GM18517 (cell line): ENCODE measurements around the gene TBC1D5.
"Not testable (repeated sequence)": the region's sequence is repeated elsewhere in the genome, so short reads cannot be mapped to it uniquely, and the experiment has no call there.

Source experiments
- ATAC-seq: cut with Tn5 transposase; IDR thresholded peaks from one replicate; pipeline ENCODE4 v1.9.1; 2021; ENCODE audit warnings: mild to moderate bottlenecking, moderate library complexity; ENCODE audit not compliant: unreplicated experiment

The TBC1D5 gene

DNA sequence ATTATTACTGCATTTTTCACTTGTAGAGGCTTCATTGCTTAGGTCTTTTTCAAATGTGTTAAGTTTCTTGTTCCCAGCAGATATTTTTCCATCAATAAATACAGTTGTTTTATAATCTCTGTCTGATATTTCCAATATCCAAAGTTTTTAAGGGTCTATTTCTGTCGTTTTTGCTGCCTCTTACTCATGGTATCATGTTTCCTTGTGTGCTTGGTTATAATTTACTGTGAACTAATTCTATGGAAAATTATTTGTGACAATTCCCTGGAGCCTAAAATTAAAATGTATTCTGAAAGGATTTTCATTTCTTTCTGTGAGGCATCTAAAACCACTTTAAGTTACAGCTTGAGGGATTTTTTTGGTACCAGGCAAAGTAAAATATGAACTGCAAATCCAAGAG is 17.5 kb downstream of the TBC1D5 start:
- no peak for ATAC-seq

DNA sequence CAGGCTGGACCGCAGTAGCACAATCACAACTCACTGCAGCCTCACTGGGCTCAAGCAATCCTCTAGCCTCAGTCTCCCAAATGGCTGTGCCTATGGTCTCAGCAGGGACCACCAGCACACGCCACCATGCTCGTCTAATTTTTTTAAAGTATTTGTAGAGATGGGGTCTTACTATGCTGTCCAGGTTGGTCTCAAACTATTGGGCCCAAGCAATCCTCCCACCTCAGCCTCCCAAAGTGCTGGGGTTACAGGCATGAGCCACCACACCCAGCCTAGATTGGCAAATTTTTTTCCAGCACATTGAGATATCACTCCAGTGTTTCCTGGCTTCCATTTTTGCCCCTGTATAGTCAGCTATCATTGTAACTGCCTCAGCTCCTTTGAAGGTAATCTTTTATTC is 18.3 kb downstream of the TBC1D5 start:
- no peak for ATAC-seq

DNA sequence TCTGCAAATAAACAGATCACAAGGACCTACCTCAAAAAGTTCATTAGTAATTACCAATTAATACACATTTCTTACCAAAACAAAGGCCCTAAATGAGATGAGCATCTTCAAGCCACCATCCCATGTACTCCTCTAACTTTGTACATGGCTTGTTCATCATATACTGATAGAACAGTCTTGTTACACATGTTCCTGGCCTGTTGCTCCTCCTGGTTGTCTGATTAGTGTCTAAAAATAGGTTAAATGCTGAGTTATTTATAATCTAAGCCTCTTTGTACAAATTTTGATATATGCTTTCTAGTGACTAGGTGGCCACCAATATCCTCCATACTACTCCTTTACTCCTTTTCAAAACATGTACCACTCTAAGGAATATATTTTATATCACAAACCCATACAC is 25.0 kb downstream of the TBC1D5 start:
- ATAC-seq = no peak

DNA sequence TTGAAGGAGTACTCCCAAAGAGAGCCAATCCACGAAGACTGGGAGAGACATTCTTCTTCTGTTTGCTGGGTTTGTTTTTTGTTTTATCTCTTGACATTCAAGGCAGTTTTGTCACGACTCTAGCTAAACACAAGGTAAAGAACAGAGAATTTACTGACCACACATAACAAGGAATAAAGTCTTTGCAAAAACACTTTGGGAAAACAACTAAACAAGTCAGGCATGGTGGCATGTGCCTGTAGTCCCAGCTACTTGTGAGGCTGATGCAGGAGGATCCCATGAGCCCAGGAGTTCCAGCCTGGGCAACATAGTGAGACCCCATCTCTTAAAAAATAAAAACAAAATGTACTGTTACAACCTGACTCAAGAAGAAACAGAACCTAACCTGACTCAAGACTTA is 28.0 kb downstream of the TBC1D5 start:
- ATAC-seq = no peak

DNA sequence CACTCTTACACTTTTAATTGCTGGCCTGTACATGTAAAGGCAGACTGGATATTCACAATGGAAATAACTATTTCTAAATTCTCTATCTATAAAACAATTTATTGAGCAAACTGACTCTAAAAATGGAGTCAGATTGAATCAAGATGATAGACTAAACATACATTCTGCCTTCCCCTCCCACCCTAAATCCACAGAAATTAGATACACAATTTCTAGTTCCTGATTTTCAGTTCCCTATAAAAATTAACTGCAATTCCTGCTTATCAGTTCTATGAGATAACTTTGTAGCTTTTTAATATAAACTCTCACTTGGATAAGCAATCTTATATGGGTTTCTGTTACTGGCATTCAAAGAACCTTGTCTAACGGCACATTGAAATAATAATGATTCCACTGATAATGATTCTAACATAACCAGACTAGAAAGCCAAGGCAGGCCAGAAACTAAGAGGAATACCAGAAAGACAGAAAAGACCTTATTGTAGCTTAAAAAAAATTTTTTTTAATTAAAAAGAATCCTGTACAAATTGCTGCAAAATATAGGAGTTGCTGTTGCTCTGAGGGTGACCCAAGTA is 33.1 kb downstream of the TBC1D5 start:
- ATAC-seq = no peak

DNA sequence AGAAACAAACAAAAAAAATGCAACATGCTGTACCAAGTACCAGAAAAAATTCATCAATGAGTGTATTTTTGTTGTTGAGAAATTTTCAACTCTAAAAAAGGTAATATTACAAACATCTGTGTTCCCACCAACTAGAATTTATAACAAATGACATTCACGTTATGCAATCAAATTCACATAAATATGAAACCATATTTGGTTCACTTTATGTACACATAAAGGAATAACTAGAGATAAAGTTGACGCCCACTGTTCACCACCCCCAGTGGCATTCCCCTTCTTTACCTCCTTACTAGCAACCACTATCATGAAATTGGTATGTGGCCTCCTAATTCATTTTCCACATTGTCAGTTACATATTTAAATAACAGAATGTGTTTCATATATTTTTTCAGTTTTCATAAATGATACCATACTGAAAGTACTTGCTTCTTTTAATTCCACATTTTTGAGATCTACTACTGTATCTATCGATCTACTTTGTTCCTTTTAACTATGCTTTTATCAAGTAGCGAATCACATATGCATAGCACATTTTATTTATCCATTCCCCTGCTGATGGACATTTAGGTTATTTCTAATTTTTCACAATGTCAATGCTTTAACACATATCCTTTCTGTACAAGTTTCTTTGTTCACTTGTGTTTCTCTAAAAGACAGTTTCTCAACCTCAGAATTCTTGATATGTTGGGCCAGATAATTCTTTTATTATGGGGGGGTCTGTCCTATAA is 34.5 kb downstream of the TBC1D5 start:
- ATAC-seq = no peak

DNA sequence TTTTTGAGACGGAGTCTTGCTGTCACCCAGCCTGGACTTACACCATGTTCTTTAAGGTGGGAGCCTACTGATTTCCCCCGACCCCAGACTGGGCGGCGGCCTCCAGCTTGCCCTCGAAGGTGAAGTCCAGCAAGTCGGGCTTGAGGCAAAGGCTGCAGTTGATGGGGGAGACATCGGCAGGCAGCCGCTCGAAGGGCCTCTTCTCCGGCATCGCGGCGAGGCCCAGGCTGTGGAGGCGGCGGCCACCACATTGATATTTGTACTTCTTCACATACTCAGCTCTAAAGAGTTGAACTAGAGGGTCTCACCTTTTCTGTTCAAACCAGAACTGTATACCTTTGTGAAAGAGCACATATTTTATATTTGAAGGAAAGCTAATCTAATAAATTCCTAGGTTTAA is 36.4 kb downstream of the TBC1D5 start:
- not testable (repeated sequence) for ATAC-seq

DNA sequence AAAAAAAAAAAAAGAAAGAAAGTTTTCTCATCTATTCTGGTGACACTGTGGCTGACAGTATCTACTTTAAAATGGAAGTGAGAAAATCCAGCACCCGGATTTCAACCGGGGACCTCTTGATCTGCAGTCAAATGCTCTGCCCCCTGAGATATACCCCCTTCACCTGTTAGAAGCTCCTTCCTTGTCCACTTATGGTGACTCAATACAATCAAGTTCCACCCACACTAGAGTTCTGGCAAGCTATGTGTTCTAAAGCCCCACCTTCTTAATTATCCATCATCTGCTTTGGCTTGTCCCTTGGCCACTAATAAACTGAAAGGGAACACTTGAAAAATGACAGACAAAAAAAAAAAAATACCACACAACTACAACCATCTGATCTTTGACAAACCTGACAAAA is 42.6 kb downstream of the TBC1D5 start:
- ATAC-seq = not testable (repeated sequence)

DNA sequence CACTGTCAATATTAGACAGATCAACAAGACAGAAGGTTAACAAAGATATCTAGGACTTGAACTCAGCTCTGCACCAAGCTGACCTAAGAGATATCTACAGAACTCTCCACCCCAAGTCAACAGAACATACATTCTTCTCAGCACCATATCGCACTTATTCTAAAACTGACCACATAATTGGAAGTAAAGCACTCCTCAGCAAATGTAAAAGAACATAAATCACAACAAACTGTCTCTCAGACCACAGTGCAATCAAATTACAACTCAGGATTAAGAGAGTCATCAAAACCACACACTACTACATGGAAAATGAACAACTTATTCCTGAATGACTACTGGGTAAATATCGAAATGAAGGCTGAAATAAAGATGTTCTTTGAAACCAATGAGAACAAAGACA is 46.8 kb downstream of the TBC1D5 start:
- ATAC-seq = not testable (repeated sequence)

DNA sequence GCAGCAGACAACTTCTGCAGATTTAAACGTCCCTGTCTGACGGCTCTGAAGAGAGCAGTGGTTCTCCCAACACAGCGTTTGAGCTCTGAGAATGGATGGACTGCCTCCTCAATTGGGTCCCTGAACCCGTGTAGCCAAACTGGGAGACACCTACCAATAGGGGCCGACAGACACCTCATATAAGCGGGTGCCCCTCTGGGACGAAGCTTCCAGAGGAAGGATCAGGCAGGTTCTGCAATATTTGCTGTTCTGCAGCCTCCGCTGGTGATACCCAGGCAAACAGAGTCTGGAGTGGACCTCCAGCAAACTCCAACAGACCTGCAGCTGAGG is 48.8 kb downstream of the TBC1D5 start:
- ATAC-seq = not testable (repeated sequence)

DNA sequence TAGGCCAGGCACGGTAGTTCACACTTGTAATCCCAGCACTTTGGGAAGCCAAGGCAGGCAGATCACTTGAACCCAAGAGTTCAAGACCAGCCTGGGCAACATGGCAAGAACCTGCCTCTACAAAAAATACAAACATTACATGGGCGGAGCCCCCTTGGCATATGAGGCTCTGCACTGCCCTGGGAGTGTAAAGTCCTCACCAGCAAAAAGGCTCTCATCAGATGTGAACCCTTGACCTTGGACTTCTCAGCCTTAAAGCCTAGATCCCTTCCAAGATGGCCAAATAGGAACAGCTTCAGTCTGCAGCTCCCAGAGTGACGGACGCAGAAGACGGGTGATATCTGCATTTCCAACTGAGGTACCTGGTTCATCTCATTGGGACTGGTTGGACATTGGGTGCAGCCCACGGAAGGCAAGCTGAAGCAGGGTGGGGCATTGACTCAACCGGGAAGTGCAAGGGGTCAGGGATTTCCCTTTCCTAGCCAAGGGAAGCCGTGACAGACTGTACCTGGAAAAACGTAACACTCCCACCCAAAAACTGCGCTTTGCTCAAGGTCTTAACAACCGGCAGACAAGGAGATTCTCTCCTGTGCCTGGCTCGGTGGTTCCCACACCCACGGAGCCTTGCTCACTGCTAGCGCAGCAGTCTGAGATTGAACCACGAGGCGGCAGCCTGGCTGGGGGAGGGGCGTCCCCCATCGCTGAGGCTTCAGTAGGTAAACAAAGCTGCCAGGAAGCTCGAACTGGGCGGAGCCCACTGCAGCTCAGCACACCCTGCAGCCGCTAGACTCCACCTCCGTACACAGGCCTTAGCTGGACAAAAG is 49.4 kb downstream of the TBC1D5 start:
- ATAC-seq = not testable (repeated sequence)

DNA sequence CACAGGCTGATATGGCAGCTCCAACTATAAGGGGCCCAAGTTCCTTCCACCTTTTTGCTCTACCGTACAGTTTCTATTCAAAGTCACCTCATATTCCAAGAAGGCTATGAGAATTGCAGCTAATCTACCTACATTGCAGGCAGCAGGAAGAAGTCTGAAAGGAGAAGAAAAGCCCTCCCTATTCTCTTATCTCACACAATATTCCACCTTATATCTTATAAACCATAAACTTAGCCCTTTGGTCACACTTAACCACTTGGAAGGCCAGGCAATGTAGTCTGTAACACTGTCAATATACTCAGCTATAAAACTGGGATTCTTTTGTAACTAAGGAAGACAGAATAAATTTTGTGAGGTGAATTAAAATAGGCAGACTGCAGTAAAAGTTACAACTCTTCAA is 54.9 kb downstream of the TBC1D5 start:
- no peak for ATAC-seq

DNA sequence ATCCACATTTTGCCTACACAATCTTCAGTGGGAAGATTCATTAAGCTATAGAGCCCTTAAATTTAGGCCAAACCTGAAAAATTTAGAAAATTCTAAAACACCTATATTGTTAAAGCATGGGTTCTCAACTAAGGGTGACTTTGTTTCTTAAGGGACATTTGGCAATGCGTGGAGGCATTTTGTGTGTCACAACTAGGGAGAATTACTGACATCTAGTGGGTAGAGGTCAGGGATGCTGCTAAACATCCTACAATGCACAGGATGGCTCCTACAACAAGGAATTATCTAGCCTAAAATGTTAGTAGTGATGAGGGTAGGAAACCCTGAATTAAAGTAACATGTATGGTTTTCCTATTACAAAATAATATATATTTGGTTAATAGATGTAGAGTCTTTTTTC is 55.8 kb downstream of the TBC1D5 start:
- ATAC-seq = no peak

DNA sequence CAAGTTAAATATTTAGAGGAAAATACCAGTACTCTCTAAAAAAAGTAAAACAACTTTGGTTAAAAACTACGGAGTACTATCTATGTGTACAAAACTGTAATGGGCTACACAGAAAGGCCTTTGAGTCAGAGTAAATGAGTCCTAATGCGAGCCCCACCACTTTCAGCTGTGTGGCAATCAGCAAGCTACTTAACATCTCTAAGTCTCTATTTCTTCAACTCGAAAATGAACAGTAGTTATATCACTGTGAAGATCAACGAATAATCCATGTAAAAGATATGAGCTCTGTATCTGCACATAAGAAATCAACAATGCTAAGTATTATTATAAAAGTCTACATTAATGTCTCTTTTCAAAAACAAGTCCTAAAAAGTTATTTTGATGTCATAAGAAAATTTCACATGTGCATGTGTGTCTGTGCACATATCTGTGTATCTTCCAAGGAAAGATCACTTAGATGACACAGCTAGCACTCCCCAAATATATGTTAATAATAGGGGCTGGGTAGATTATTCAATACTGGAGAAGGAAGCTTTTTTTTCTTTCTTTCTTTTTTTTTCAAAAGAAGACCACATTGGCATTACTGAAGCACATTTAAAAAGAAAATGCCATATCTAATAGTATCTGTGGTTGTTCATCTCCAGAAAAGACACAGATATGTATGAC is 58.8 kb downstream of the TBC1D5 start:
- ATAC-seq = no peak

DNA sequence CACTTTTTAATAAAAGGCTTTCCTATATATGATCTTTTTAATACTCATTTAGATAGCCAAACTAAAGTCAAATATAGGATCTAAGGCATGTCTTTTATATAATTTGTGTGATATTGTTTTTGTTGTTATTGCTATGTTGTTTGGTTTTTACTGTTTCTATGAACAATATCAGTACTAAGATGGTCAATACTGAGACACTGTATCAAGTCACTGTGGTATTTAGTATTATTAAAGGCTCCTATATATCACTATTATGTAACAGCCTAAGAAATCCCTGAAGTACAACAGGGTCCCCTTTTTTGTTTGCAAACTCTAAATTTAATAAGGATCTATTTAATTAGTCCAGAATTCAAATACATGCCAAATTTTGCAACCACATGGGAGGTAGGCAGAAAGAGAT is 61.9 kb downstream of the TBC1D5 start:
- no peak for ATAC-seq

DNA sequence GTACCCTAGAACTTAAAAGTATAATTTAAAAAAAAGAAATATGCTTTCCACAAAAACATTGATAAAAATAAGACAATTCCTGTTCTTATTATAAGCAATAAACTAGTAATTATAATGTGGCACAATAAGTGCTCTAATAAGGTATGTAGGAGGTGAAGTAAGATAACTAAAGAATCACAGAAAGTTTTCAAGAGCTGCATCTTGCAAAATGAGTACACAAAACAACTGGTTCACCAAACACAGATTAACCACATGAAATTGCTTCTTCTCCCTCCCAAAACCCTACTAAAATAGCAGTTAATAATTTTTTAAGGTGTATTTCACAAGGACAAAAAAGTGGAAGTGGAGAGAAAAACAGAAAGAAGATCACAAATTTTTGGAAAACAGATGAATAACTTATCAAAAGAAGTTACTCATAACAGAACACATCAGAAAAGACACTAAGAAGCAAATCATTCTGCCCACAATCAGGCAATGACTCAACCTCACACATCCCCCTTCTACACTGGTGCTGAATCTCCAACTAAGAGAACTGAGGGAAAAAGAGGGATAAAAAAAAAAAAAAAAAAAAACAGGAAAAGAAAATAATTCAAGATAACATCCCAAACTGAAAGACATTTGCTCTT is 64.2 kb downstream of the TBC1D5 start:
- peak; percentile 81 for ATAC-seq

DNA sequence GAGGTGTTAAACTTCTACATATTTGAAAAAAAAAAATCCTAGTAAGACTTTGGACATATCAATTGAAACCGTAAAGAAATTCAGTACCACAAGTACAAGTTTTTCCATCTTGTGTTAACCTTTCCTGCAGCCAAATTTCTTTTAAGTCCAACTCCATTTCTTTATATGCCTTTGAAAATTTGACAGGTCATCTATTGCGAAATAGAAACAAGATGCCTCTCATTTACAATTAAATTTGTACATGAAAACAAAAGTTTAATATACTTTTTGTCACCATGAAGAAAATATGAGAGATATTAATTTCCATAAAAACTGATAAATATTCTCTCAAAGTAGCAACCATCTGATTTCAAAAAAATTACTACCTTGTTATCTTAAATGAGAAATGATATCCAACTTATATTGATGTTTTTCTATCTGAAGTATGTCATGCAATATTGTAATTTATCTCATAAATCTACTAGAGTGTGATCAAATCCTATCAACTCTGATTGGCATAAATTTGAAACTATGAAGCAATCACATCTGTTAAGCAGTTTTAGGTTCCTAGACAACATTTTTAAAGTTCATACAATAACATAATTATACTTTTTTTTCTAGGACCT is 68.2 kb downstream of the TBC1D5 start:
- ATAC-seq = no peak

DNA sequence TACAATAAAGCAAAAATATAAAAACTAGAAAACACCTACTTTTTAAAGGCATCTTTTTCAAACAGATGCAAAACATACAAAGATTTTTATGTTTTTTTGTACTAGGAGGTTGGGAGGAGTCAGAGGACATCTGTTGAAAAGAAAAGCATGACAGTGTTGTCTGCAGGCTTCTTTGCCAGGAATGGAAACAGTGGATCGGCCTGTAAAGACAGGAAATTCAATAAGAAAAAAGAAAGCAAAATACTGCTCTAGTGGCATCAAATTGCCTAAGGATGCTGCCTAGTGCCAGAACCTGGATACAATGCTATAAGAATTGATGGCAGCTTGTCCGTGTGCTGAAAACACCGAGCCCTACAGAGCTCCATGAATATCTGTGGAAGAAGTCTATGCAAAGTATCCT is 69.9 kb downstream of the TBC1D5 start:
- ATAC-seq = no peak

DNA sequence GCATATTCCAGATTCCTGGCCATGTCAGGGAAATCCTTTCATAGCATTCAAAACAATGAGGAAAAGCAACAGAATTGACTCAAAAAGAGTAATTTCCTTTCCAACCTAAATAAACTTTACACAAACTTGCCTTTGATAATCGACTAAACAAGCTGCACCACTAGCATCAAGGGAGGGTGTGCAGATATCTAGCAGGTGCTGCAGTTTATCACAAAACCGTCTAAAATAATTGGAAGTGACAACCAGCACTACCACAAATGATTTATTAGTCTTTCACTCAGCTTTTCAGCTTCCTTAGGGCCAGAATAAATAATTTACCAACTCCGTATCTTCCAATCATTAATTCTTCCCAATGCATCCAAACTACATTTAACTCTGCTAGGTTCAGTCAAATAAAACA is 71.7 kb downstream of the TBC1D5 start:
- ATAC-seq = no peak

DNA sequence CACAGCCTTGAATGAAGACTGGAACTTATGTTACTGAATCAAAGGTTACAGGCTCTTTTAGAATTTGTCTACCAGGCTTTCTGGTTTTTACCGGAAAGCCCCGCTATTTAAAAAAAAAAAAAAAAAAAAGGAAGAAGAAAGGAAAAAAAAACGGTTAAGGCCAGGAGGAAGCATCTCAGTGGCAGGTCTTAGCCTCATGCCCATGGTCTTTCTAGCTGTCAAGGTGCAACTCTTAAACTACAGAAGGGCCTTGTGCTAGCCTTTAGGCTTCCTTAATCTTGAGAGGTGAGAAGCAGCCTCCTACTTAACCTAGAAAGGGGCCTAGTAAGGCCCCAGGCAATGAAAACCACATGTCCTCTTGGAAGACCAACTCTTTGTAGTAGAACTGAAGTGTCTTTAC is 77.5 kb downstream of the TBC1D5 start:
- peak; percentile 66 for ATAC-seq

DNA sequence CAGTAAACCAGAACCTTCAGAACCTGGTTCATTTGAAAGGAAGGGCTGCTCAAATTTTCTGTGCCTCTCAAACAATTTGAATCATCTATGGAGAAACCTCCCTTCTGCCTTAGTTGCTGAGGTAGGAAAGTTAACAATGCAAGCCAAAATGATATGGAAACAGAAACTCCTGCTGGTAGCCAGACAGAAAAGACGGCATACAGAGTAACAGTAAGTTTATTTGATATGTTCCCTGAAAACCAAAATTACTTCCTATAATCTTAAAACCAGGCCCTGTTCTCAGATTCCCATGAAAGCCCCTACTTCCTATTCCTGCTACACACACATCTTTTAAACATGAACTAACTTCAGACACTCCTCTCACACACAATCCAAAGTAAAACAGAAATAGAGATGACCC is 86.2 kb downstream of the TBC1D5 start:
- no peak for ATAC-seq
